ENCODE results near the gene DTX3.

DTX3 gene

GRCh38 chr12:57620936-57621496, 16.4 kb downstream of the DTX3 start:
- DNase-seq = no peak

GRCh38 chr12:57621497-57622292, 17.1 kb downstream of the DTX3 start:
- peak; percentile 73 for DNase-seq

GRCh38 chr12:57622293-57623245, 17.9 kb downstream of the DTX3 start:
- no peak for DNase-seq

- DNase-seq = no peak
Measured at GRCh38 chr12:57623385-57623784, 18.8 kb downstream of the DTX3 start.

- no peak for DNase-seq
Measured at GRCh38 chr12:57623811-57624390, 19.3 kb downstream of the DTX3 start.

- DNase-seq = no peak
Measured at GRCh38 chr12:57624441-57625220, 20.0 kb downstream of the DTX3 start.

GRCh38 chr12:57625261-57626032, 20.8 kb downstream of the DTX3 start:
- DNase-seq = no peak

GRCh38 chr12:57626111-57626920, 21.7 kb downstream of the DTX3 start:
- no peak for DNase-seq

GRCh38 chr12:57626921-57627445, 22.4 kb downstream of the DTX3 start:
- no peak for DNase-seq

- DNase-seq = peak; percentile 60
Measured at GRCh38 chr12:57627501-57628279, 23.1 kb downstream of the DTX3 start.

GRCh38 chr12:57628280-57629191, 23.9 kb downstream of the DTX3 start:
- DNase-seq = no peak

- no peak for DNase-seq
Measured at GRCh38 chr12:57629897-57630471, 25.4 kb downstream of the DTX3 start.

GRCh38 chr12:57630891-57631433, 26.3 kb downstream of the DTX3 start:
- no peak for DNase-seq

GRCh38 chr12:57631566-57632072, 27.0 kb downstream of the DTX3 start:
- no peak for DNase-seq

GRCh38 chr12:57632073-57632957, 27.7 kb downstream of the DTX3 start:
- no peak for DNase-seq

Measured in activated CD4-positive, alpha-beta T cell treated with anti-CD3 and anti-CD28 coated beads for 48 hours (primary cell).